Activated naive CD8-positive, alpha-beta T cell treated with anti-CD3 and anti-CD28 coated beads, Interleukin-2, amount 50 U/mL, for 24 hours (primary cell): ENCODE measurements around the gene MIA2.

Experiments
- ATAC-seq: fragments of 150-1000 bp; cut with Tn5 transposase; one replicate; pipeline ENCODE4 v1.10.0; 2021
- DNase-seq: peaks from one replicate; pipeline ENCODE4 v3.0.0; 2021
- H3K27ac Mint-ChIP-seq: one replicate; pipeline ENCODE4 v1.8.0; 2021; ENCODE audit warnings: mild to moderate bottlenecking, mixed read lengths
- H3K27me3 Mint-ChIP-seq: one replicate; pipeline ENCODE4 v1.8.0; 2021; ENCODE audit warnings: mixed read lengths
- H3K36me3 Mint-ChIP-seq: one replicate; pipeline ENCODE4 v1.8.0; 2021; ENCODE audit warnings: low read depth, mixed read lengths
- H3K4me1 Mint-ChIP-seq: one replicate; pipeline ENCODE4 v1.8.0; 2021; ENCODE audit warnings: mixed read lengths
- H3K4me3 Mint-ChIP-seq: one replicate; pipeline ENCODE4 v1.8.0; 2021; ENCODE audit warnings: mild to moderate bottlenecking, moderate library complexity, mixed read lengths
- H3K9me3 Mint-ChIP-seq: one replicate; pipeline ENCODE4 v1.8.0; 2021; ENCODE audit warnings: mixed read lengths

The MIA2 gene

GRCh38 chr14:39395555-39396254 lies 162.0 kb downstream of the MIA2 start:
- H3K36me3 Mint-ChIP-seq: peaks cover 21% of the 10 kb centered on the region
- peak overlapping the region; percentile 88 for H3K27ac Mint-ChIP-seq
- no peaks in the 10 kb centered on the region for H3K27me3 Mint-ChIP-seq
- peak; percentile 93 for ATAC-seq
- H3K4me3 Mint-ChIP-seq: no peak overlapping the region
- DNase-seq: peak; percentile 19
- H3K4me1 Mint-ChIP-seq: peaks cover 21% of the 10 kb centered on the region
- no peaks in the 10 kb centered on the region for H3K9me3 Mint-ChIP-seq

- no peak overlapping the region for H3K27ac Mint-ChIP-seq
- H3K4me3 Mint-ChIP-seq: no peak overlapping the region
- H3K27me3 Mint-ChIP-seq: no peaks in the 10 kb centered on the region
- ATAC-seq (peak; percentile 54), DNase-seq (no peak)
- H3K4me1 Mint-ChIP-seq: peaks cover 21% of the 10 kb centered on the region
- H3K9me3 Mint-ChIP-seq: no peaks in the 10 kb centered on the region
- peaks cover 22% of the 10 kb centered on the region for H3K36me3 Mint-ChIP-seq
These were observed 162.7 kb downstream of the MIA2 start for GRCh38 chr14:39396448-39396847.

- Mint-ChIP-seq H3K36me3 (peaks cover 24% of the 10 kb centered on the region), H3K9me3 (no peaks in the 10 kb centered on the region), H3K27ac (no peak overlapping the region), H3K4me1 (peaks cover 21% of the 10 kb centered on the region), H3K27me3 (no peaks in the 10 kb centered on the region), H3K4me3 (no peak overlapping the region)
- DNase-seq (no peak), ATAC-seq (no peak)
These were observed 164.7 kb downstream of the MIA2 start for GRCh38 chr14:39398382-39398781.

GRCh38 chr14:39406560-39406959 lies 172.8 kb downstream of the MIA2 start:
- DNase-seq (no peak), ATAC-seq (no peak)
- Mint-ChIP-seq H3K4me1 (peaks cover 17% of the 10 kb centered on the region), H3K36me3 (peaks cover 14% of the 10 kb centered on the region), H3K9me3 (peaks cover 9% of the 10 kb centered on the region), H3K27me3 (no peaks in the 10 kb centered on the region), H3K4me3 (no peak overlapping the region), H3K27ac (no peak overlapping the region)

- Mint-ChIP-seq H3K4me3 (no peak overlapping the region), H3K4me1 (peaks cover 13% of the 10 kb centered on the region), H3K27ac (no peak overlapping the region), H3K36me3 (peaks cover 57% of the 10 kb centered on the region), H3K9me3 (peaks cover 43% of the 10 kb centered on the region), H3K27me3 (no peaks in the 10 kb centered on the region)
- ATAC-seq (no peak), DNase-seq (no peak)
These were observed 182.4 kb downstream of the MIA2 start for GRCh38 chr14:39416072-39416471.

- peaks cover 19% of the 10 kb centered on the region for H3K4me1 Mint-ChIP-seq
- DNase-seq (no peak), ATAC-seq (no peak)
- H3K4me3 Mint-ChIP-seq: no peak overlapping the region
- no peaks in the 10 kb centered on the region for H3K27me3 Mint-ChIP-seq
- H3K27ac Mint-ChIP-seq: no peak overlapping the region
- H3K9me3 Mint-ChIP-seq: peaks cover 40% of the 10 kb centered on the region
- H3K36me3 Mint-ChIP-seq: peaks cover 55% of the 10 kb centered on the region
These were observed 183.3 kb downstream of the MIA2 start for GRCh38 chr14:39417014-39417413.

- peaks cover 41% of the 10 kb centered on the region for H3K36me3 Mint-ChIP-seq
- H3K27me3 Mint-ChIP-seq: no peaks in the 10 kb centered on the region
- H3K27ac Mint-ChIP-seq: no peak overlapping the region
- no peak overlapping the region for H3K4me3 Mint-ChIP-seq
- ATAC-seq (no peak), DNase-seq (no peak)
- H3K4me1 Mint-ChIP-seq: peaks cover 28% of the 10 kb centered on the region
- H3K9me3 Mint-ChIP-seq: peaks cover 26% of the 10 kb centered on the region
These were observed 185.6 kb downstream of the MIA2 start for GRCh38 chr14:39419272-39419671.

GRCh38 chr14:39422243-39422642 lies 188.5 kb downstream of the MIA2 start:
- Mint-ChIP-seq H3K27ac (no peak overlapping the region), H3K27me3 (no peaks in the 10 kb centered on the region), H3K4me1 (peaks cover 46% of the 10 kb centered on the region), H3K9me3 (peaks cover 5% of the 10 kb centered on the region), H3K36me3 (peaks cover 18% of the 10 kb centered on the region), H3K4me3 (no peak overlapping the region)
- ATAC-seq (no peak), DNase-seq (no peak)

GRCh38 chr14:39423793-39424192 lies 190.1 kb downstream of the MIA2 start:
- no peak for ATAC-seq
- no peak overlapping the region for H3K27ac Mint-ChIP-seq
- H3K4me1 Mint-ChIP-seq: peaks cover 56% of the 10 kb centered on the region
- no peaks in the 10 kb centered on the region for H3K27me3 Mint-ChIP-seq
- DNase-seq: no peak
- H3K9me3 Mint-ChIP-seq: peaks cover 4% of the 10 kb centered on the region
- peaks cover 16% of the 10 kb centered on the region for H3K36me3 Mint-ChIP-seq
- no peak overlapping the region for H3K4me3 Mint-ChIP-seq

GRCh38 chr14:39425947-39426346 lies 192.2 kb downstream of the MIA2 start:
- H3K27me3 Mint-ChIP-seq: no peaks in the 10 kb centered on the region
- H3K4me3 Mint-ChIP-seq: no peak overlapping the region

GRCh38 chr14:39426605-39427004 lies 192.9 kb downstream of the MIA2 start:
- Mint-ChIP-seq H3K4me1 (peaks cover 62% of the 10 kb centered on the region), H3K27ac (peak overlapping the region; percentile 6), H3K36me3 (no peaks in the 10 kb centered on the region), H3K27me3 (no peaks in the 10 kb centered on the region), H3K9me3 (no peaks in the 10 kb centered on the region), H3K4me3 (no peak overlapping the region)
- ATAC-seq (no peak), DNase-seq (no peak)

More at GRCh38 chr14:39425947-39426346, 192.2 kb downstream of the MIA2 start:
- no peaks in the 10 kb centered on the region for H3K9me3 Mint-ChIP-seq
- H3K36me3 Mint-ChIP-seq: peaks cover 2% of the 10 kb centered on the region
- no peak for DNase-seq
- no peak overlapping the region for H3K27ac Mint-ChIP-seq
- peaks cover 67% of the 10 kb centered on the region for H3K4me1 Mint-ChIP-seq
- ATAC-seq: no peak

GRCh38 chr14:39428118-39428517 lies 194.4 kb downstream of the MIA2 start:
- Mint-ChIP-seq H3K4me3 (no peak overlapping the region), H3K4me1 (peaks cover 59% of the 10 kb centered on the region)

GRCh38 chr14:39430762-39431415 lies 197.2 kb downstream of the MIA2 start:
- DNase-seq (no peak), ATAC-seq (peak; percentile 1)
- Mint-ChIP-seq H3K9me3 (no peaks in the 10 kb centered on the region), H3K4me3 (peak overlapping the region; percentile 91), H3K27me3 (no peaks in the 10 kb centered on the region), H3K27ac (peak overlapping the region; percentile 100), H3K4me1 (peaks cover 57% of the 10 kb centered on the region), H3K36me3 (no peaks in the 10 kb centered on the region)

More at GRCh38 chr14:39428118-39428517, 194.4 kb downstream of the MIA2 start:
- ATAC-seq: no peak
- Mint-ChIP-seq H3K27ac (no peak overlapping the region), H3K36me3 (no peaks in the 10 kb centered on the region), H3K9me3 (no peaks in the 10 kb centered on the region), H3K27me3 (no peaks in the 10 kb centered on the region)
- DNase-seq: no peak

- ATAC-seq: peak; percentile 9
- Mint-ChIP-seq H3K36me3 (no peaks in the 10 kb centered on the region), H3K27ac (peak overlapping the region; percentile 100), H3K27me3 (no peaks in the 10 kb centered on the region), H3K9me3 (no peaks in the 10 kb centered on the region), H3K4me1 (peaks cover 51% of the 10 kb centered on the region), H3K4me3 (peak overlapping the region; percentile 91)
- peak; percentile 48 for DNase-seq
These were observed 197.9 kb downstream of the MIA2 start for GRCh38 chr14:39431416-39432178.
